Calu3 (cell line): ENCODE data around the gene BRD1. TPM values are rescaled to one million over a fixed set of nuclear protein-coding genes. Genes with fewer than 3 reads are reported as not detected.

Experiments used
- BruUV-seq: library from RNA; stranded (reverse); fragments of 400-500 nt; replicated peaks from 2 replicates; lab custom pipeline; 2021; lab: Mats Ljungman, UMichigan
- CTCF ChIA-PET: fragments of 300-600 bp; sonication (Branson Sonifier 250); formaldehyde crosslinking; loops from one replicate; lab custom pipeline; 2022; ENCODE audit warnings: antibody characterized with exemption; lab: Charles Lee
- DNase-seq: peaks from one replicate; pipeline ENCODE4 v3.0.0; 2022
- H3K27ac Mint-ChIP-seq: one replicate; pipeline ENCODE4 v1.8.0; 2022; ENCODE audit warnings: mixed read lengths; ENCODE audit not compliant: unreplicated experiment
- H3K27me3 Mint-ChIP-seq: one replicate; pipeline ENCODE4 v1.8.0; 2022; ENCODE audit warnings: mixed read lengths; ENCODE audit not compliant: unreplicated experiment
- H3K36me3 Mint-ChIP-seq: one replicate; pipeline ENCODE4 v1.8.0; 2022; ENCODE audit warnings: mild to moderate bottlenecking, moderate library complexity, mixed read lengths; ENCODE audit not compliant: insufficient read depth, unreplicated experiment
- H3K4me1 Mint-ChIP-seq: one replicate; pipeline ENCODE4 v1.8.0; 2022; ENCODE audit warnings: mild to moderate bottlenecking, low read depth, mixed read lengths; ENCODE audit not compliant: unreplicated experiment
- H3K4me3 Mint-ChIP-seq: one replicate; pipeline ENCODE4 v1.8.0; 2022; ENCODE audit warnings: mild to moderate bottlenecking, low read depth, moderate library complexity, mixed read lengths; ENCODE audit not compliant: unreplicated experiment
- H3K9me3 Mint-ChIP-seq: one replicate; pipeline ENCODE4 v1.8.0; 2022; ENCODE audit warnings: low read depth, mixed read lengths; ENCODE audit not compliant: unreplicated experiment
- intact Hi-C: fragments of 100-400 bp; cut with micrococcal nuclease; formaldehyde crosslinking; loops from one replicate; pipeline ENCODE4 v1.10.0; 2022; ENCODE audit not compliant: unreplicated experiment
- total RNA-seq: library from RNA; stranded (reverse); gene quantifications from 2 replicates; pipeline ENCODE4 v1.2.3, GENCODE V29; 2022
- TF ChIP-seq, protein P1 (sequence below): fragments of 200-600 bp; IDR thresholded peaks from one replicate; pipeline ENCODE4 v1.8.0; 2022; ENCODE audit warnings: antibody characterized with exemption; ENCODE audit not compliant: unreplicated experiment

BRD1 gene
- total RNA-seq, 1 experiment from 2014 or later: 41.4 TPM

DNA sequence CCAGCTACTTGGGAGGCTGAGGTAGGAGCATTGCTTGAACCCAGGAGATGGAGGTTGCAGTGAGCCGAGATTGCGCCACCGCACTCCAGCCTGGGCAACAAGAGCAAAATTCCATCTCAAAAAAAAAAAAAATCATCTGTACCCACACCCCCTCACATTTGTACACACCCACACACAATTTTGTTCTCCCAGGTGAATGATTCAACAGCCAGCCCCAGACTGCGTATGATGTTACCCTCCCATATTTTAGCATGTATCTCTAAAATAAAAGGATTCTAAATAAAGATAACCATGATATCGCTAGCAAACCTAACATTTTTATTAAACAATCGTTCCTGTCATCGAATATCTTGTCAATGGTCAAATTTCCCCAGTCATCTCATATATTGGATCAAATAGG lies 65.8 kb downstream of the BRD1 start:
- Mint-ChIP-seq H3K27ac (no peak overlapping the region), H3K36me3 (no peaks in the 10 kb centered on the region), H3K4me3 (no peak overlapping the region), H3K9me3 (peaks cover 3% of the 10 kb centered on the region), H3K4me1 (no peaks in the 10 kb centered on the region), H3K27me3 (peaks cover 21% of the 10 kb centered on the region)
- no TSS peak for BruUV-seq
- TF ChIP-seq, protein P1, sequence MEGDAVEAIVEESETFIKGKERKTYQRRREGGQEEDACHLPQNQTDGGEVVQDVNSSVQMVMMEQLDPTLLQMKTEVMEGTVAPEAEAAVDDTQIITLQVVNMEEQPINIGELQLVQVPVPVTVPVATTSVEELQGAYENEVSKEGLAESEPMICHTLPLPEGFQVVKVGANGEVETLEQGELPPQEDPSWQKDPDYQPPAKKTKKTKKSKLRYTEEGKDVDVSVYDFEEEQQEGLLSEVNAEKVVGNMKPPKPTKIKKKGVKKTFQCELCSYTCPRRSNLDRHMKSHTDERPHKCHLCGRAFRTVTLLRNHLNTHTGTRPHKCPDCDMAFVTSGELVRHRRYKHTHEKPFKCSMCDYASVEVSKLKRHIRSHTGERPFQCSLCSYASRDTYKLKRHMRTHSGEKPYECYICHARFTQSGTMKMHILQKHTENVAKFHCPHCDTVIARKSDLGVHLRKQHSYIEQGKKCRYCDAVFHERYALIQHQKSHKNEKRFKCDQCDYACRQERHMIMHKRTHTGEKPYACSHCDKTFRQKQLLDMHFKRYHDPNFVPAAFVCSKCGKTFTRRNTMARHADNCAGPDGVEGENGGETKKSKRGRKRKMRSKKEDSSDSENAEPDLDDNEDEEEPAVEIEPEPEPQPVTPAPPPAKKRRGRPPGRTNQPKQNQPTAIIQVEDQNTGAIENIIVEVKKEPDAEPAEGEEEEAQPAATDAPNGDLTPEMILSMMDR: no peak
- CTCF ChIA-PET: no interaction called here
- DNase-seq: no peak
- intact Hi-C loops: loop anchor here (10.0 kb wide), 1 partner anchor 153 kb away; the partner anchor contains the start of genes ALG12 and CRELD2

DNA sequence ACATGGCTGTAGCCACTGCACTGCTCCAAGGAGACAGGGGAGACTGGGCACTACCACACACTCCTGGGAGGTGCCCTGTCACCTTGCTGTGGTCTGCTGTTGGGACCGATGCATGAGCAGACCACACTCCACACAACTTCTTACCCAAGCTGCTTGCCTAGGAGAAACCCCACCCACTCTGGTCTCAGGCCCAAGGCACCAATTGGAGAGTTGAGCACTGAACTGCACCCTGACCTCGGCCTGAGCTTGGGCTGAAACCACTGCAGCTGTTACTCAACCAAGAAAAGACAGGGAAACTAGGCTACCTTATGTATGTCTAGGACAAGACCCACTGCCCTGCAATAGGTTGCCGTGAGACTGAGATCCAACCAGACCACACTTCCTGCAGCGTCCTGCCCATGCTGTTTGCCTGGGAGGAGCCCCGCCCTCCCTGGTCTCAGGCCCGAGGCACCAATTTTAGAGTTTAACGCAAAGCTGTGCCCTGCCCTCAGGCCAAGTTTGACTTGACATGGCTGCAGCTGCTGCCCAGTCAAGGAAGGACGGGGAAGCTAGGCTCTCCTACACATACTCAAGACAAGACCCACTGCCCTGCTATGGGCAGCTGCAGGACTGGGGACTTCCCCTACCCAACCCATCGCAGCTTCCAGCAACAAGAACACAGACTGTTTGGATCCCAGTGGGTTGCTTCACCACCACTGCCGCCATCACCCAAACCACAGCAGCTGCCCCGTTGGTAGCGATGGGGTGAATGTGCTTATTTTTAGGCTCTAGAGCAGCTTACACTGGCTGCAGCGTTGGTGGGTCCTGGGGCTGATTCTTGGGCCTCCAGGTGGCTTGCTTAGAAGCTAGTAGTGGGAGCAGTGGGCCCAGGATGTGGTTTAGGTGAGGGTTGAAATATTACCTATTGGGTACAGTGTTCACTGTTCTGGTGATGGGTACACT lies 66.8 kb downstream of the BRD1 start:
- Mint-ChIP-seq H3K9me3 (no peaks in the 10 kb centered on the region), H3K36me3 (no peaks in the 10 kb centered on the region), H3K4me1 (no peaks in the 10 kb centered on the region), H3K4me3 (no peak overlapping the region), H3K27ac (no peak overlapping the region), H3K27me3 (peaks cover 31% of the 10 kb centered on the region)
- TF ChIP-seq, protein P1: no peak
- no peak for DNase-seq
- intact Hi-C loops: loop anchor here (10.0 kb wide), 1 partner anchor 154 kb away; the partner anchor contains the start of genes ALG12 and CRELD2
- CTCF ChIA-PET: no interaction called here
- no TSS peak for BruUV-seq

DNA sequence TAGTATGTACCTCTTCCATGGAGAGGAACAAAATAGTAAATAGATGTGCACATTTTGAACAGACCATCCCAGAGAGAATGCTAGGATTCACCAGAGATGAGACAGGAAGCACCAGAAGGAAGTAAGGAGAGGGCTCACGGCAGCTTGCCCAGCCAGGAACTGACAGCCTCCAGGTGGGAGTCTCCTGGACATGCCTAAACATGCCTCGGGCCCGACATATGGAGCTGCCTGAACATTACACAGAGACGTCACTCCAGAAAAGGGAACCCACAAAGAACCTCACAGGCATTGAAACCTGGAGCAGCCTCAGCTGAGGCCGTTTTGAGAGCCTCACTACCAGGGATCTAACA lies 67.4 kb downstream of the BRD1 start:
- CTCF ChIA-PET: no interaction called here
- Mint-ChIP-seq H3K27me3 (peaks cover 35% of the 10 kb centered on the region), H3K36me3 (no peaks in the 10 kb centered on the region), H3K9me3 (no peaks in the 10 kb centered on the region), H3K27ac (no peak overlapping the region), H3K4me3 (no peak overlapping the region), H3K4me1 (no peaks in the 10 kb centered on the region)
- TF ChIP-seq, protein P1: no peak
- intact Hi-C loops: loop anchor here (10.0 kb wide), 1 partner anchor 155 kb away; the partner anchor contains the start of genes ALG12 and CRELD2
- no peak for DNase-seq
- BruUV-seq: no TSS peak

DNA sequence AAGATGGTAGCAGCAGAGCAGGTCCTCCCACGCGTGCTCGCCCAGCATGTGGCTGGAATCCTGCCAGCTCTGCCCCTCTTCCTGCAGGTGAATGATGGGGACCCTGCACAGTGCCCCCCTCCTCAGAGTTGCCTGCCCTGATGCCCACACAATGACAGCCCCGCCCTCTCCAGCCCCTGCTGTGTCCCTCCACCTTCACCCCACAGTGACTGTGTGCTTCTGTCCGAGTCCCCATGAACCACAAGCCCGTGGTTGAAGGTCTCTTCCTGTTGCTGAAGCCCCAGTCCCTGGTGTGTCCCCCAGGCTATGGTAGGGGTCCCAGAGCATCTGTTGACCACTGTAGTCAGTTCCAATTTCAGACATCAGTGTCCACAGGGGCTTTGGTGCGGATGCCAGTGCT lies 71.0 kb downstream of the BRD1 start:
- Mint-ChIP-seq H3K27ac (no peak overlapping the region), H3K4me3 (no peak overlapping the region), H3K27me3 (peaks cover 61% of the 10 kb centered on the region), H3K4me1 (no peaks in the 10 kb centered on the region), H3K9me3 (no peaks in the 10 kb centered on the region), H3K36me3 (no peaks in the 10 kb centered on the region)
- BruUV-seq: no TSS peak
- no peak for DNase-seq
- intact Hi-C loops: no loop called here
- CTCF ChIA-PET: no interaction called here
- TF ChIP-seq, protein P1: no peak
